Left ventricle myocardium superior (tissue), 1 donor: Measurements from ENCODE around the gene NKRF. TPM values are rescaled to one million over a fixed set of nuclear protein-coding genes. Genes with fewer than 3 reads are reported as not detected.
"Not testable (repeated sequence)": the region's sequence is repeated elsewhere in the genome, so short reads cannot be mapped to it uniquely, and the experiment has no call there.

ENCODE experiments used
- ATAC-seq: fragments of 200-7000 bp; cut with Tn5 transposase; one replicate; pipeline ENCODE4 v1.9.1; 2020; ENCODE audit warnings: mild to moderate bottlenecking, moderate library complexity
- DNase-seq: peaks from one replicate; pipeline ENCODE4 v3.0.0-alpha.2; 2020
- intact Hi-C: fragments of 100-400 bp; cut with micrococcal nuclease; formaldehyde crosslinking; loops from one replicate; pipeline ENCODE4 v1.11.0; 2022
- long read RNA-seq: library from polyadenylated mRNA; unstranded; transcript quantifications from one replicate; pipeline ENCODE4 v2.0.0, GENCODE V29; 2021
- total RNA-seq: library from RNA; stranded (reverse); fragmentation: NEBNext Ultra II Directional; extraction: Animal tissue kit (Norgen Biotek cat#: 25700); gene quantifications from one replicate; pipeline ENCODE4 v1.2.1, GENCODE V29; 2021
- donor health status: DM: no; HTN: yes; CAD: no; lungs with severe emphysema.

The NKRF gene
- 5.2 TPM for total RNA-seq
- long read RNA-seq, transcript NKRF-201 (3 exons, 3,817 nt): major isoform, 7 of 9 reads
- long read RNA-seq, partial matches to known transcripts: 0 of 9 reads
- long read RNA-seq, other reads (novel, unspliced or antisense): 2 of 9 reads

DNA sequence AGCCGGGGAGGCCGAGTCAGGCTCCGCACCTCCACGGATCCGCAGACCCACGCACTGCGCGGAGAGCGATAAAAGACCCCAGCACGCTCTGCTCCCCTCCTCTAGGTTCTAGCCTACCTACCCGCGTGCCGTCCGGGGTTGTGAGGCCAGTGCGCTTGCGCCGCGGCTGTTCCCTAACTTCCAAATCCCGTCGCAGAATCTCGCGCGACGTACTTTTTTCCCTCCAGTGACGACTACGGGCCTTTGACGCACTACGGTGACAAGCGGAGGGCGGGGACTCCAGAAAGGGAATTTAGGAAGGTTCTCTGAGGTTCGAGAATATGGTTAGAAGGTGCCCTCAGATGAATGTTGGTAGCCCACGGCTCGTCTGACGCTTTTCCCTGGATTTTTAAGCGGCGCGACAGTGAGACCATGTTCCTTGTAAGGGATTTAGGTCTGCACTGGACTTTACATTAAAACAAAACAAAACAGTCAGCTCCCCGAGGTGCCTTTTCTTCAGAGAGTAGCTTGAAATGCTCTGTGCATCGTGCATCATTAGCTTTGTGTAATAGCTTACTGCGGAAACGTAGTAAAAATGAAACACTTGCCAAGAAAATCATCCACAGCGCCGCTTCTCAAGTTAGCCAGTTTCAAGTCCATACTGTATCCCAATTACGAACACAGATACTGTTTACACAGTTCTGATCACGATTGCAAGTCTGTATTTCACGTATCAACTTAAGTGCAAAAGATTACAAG lies at the start of gene NKRF:
Gene NKRF (minus strand): TSS at position 145 of the 738 bp plus-strand sequence.
- intact Hi-C loops: no loop called here
- DNase-seq (peak; percentile 96), ATAC-seq (peak; percentile 97)

DNA sequence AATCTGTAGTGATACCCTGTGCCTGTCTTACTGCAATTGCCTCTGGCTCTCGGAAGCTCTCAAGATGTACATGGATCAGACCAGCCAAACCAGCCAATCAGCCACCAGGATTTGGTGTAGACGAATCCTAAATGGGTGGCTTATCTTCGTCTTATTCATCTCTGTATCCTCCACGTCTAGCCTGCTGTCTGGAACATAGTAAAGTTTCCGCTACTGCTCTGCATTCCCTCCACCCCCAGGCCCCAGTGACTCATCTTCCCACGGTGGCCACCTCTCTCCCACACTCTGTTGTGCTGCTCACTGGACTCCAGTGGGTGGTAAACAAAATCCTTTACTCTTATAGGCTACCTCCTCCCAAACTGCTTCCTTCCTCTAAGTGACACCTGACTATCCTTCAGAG lies 48.9 kb upstream of the NKRF start:
- DNase-seq: peak; percentile 37
- ATAC-seq: peak; percentile 73
- intact Hi-C loops: no loop called here

DNA sequence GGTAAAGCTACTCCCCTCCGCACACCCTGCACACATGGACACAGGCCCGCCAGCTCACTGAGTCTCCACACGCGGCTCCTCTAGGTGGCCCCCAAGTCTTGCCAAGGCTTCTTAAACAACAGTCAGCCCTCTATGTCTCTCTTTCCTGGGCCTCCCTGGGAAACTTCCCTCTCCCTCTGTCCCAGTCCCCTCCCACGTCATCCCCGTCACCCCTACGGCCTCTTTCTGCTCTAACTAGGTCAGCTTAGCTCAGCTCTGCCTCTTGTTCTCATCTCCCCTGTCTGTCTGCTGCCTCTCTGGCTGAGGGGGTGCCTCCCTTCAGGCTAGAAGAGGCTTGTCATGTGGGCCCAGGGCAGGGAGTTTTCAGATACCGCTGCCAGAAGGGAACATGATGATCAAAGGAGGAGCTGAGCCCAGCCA lies 47.9 kb upstream of the NKRF start:
- ATAC-seq (peak; percentile 96), DNase-seq (peak; percentile 53)
- intact Hi-C loops: no loop called here

DNA sequence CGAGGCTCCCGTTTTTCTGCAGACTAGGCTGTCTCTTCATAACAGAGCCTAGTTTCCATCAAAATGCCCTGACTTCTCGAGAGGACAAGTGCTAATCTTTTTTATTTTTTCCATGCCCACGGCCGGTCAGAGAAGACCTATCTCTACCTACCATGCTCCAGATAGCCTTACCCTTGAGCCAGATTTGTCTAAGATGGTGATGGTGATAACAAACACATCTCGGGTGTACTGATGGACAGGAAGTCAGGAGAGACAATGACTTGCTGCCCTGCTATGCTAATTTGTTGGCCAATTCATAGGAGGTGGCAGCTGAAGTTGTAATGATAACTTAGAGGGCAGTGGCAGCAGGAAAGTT lies 42.2 kb upstream of the NKRF start:
- DNase-seq: no peak
- intact Hi-C loops: no loop called here
- no peak for ATAC-seq

DNA sequence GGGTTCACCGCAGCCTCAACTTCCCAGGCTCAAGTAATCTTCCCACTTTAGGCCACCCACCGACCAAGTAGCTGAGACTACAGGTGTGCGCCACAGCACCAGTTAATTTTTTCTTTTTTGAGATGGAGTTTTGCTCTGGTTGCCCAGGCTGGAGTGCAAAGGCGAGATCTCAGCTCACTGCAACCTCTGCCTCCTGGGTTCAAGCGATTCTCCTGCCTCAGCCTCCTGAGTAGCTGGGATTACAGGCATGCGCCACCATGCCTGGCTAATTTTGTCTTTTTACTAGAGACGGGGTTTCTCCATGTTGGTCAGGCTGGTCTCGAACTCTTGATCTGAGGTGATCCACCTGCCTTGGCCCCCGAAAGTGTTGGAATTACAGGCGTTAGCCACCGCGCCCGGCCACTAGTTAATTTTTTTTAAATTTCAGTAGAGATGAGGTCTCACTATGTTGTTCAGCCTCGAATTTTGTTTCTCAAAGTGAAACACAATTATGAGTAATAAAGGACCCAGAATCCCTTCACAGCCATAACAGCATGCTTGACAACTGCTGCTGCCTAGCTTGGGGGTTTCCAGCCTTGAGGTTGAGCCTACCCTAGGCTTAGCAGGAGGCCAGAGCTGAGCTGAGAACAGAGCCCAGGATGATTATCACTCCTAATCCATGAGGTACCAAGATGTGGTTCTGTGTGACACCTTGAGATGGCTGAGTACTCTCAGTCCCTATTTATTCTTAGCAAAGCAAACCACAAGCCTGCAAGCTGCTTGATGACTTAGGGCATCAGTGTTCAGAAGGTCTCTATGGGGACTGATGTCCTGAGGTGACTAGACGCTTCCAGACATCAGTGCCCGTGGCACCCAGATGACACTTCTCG lies 41.6 kb upstream of the NKRF start:
- intact Hi-C loops: no loop called here
- DNase-seq (no peak), ATAC-seq (no peak)

DNA sequence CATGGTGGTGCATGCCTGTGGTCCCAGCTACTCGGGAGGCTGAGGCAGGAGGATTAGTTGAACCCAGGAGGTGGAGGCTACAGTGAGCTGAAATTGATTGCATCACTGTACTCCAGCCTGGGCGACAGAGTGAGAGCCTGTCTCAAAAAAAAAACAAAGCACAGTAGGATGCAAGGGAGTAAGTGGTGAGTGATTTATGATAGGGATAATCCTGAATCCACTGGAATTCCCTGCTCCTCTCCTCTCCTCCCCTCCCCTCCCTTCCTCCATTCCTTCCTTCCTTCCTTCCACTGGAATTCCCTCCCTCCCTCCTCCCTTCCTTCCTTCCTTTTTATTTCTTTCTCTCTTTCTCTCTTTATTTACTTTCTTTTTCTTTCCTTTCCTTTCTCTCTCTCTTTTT lies 40.9 kb upstream of the NKRF start:
- intact Hi-C loops: no loop called here
- DNase-seq (no peak), ATAC-seq (no peak)

DNA sequence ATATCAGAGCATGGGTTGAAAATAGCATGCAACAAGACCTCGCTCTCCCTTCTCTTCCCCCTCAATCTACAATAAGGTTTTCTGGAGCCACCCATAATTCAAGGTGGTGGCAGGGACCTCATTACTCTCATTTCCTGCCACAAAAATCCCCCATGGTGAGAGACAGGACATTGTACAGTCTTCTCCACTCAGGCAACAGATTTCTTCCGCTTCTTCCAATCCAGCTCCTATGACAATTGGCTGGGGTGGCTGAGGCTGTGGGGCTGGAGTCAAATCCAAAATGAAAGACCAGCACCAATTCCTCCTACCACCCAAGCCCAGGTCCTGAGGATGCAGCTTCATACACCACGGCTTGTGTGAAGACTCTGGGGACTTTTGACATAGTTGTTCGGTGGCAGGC lies 40.3 kb upstream of the NKRF start:
- DNase-seq (no peak), ATAC-seq (no peak)
- intact Hi-C loops: no loop called here

DNA sequence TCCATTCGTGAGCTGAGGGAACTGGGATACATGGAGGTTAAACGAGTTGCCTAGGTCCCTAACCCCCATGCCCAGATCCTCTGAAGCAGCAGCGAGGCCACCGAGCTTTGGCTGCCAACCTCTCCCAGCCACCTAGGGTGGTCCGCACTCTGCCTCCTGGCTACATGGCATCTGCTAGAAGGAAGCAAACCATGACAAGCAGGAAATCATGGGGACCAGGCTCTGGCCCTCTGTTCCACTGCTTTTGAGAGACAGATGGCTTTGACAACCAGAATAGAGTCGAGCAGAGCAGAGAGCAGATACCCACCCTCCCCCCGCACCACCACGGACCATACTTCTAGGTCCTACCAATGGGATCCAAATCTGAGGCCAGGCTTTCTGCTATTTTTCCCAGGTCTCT lies 37.5 kb upstream of the NKRF start:
- no peak for DNase-seq
- no peak for ATAC-seq
- intact Hi-C loops: no loop called here

DNA sequence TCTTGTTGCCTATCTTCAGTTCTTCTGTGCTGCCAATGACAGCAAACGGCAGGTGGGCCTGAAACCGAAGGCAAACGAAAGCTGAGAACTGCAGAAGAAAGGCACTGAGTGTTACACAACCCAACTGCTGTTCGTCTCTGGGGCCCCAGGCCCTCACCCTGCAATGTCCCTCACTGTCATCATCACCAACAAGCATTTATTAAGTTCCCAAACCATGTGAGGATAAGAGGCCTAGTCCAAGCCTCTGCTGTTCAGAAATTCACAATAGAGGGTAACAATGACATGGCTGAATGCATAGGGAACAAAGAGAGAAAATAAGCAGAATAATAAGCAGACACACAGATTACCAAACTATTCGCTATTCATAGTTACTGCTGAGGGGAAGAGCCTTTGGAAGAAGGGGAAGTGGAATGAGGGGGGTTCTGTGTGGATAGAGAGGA lies 34.5 kb upstream of the NKRF start:
- intact Hi-C loops: no loop called here
- no peak for DNase-seq
- no peak for ATAC-seq

DNA sequence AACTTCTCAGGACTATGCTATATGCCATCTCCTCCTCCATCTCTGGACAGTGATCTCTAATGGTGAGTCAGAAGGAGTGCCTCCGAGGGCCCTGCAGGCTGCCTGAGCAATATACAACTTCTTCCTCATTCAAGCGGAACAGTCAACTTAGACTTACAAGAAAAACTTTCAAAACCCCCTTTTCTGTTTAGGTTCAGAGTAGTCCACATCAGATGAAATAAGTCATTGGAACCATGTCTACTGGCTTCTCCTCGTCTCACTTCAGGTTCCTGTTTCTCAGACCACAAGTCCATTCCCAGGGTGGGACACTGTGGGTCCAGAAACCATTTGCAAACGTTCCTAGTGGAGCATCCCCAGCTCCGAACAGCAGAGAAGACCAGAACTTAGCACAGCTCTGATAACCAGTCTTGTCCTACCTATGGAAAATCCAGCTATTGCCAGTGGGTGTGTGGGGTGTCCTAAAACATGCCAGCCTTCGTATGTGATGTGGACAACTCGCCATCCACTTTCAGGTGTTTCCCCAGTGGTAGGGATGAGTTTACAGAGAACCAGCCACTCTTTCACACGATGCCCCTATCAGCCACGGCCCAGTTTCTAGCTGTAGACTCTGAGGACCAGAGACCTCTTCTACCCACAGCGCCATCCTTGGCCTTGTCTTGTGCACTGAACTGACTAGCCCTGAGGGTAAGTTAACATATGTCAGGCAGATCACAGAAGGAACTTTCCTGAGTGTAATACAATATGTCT lies 32.7 kb upstream of the NKRF start:
- ATAC-seq (no peak), DNase-seq (no peak)
- intact Hi-C loops: no loop called here

DNA sequence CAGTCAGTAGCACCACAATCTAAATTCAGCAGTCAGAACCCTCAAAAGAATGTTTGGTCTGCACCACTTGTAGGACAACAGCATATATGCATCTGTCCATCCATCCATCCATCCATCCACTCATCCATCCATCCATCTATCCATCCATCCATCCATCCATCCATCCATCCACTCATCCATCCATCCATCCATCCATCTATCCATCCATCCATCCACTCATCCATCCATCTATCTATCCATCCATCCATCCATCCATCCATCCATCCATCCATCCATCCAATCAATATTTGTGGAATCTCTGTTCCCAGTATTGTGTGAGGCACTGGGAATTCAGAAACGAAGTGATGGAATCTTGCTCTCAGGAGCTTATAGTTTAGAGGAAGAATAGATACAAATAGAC lies 31.2 kb upstream of the NKRF start:
- intact Hi-C loops, ATAC-seq, DNase-seq: not testable (repeated sequence)

DNA sequence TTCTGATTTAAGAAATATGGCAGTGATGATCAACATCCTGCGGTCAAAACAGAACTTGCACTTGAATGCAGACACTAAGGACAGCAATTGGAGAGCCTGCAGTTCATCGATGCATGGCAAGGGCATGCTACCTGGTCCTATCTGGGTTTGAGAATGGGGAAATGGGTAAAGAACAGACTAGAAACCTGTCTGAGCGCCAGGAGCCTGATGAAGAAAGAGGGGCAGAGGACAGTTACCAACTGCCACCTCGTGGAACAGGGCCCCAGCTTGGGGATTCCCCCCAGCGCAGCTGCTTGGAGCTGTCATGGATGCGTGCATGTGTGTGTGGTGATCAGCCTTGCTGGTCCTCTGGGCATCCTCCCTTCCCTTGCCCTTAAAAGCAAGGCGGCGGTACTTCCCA lies 30.2 kb upstream of the NKRF start:
- intact Hi-C loops: no loop called here
- ATAC-seq (no peak), DNase-seq (no peak)

DNA sequence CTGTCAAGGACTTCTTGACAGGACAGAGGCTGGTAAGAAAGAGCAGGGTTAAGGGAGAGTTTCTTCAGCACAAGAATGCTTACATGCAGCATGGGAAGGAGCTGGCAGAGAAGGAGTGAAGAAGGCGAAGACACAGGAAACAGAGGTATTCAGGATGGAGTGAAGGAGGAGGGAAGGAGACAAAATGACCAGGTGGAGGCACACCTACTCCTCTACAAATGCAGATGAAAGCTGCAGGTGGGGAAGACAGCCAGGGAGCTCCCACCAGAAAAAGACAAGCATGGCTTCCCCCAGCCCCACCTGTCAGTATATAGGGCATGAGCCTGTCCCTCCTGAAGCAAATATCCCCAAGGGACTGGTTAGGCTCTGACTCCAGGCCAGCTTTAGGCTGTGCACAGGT lies 29.6 kb upstream of the NKRF start:
- intact Hi-C loops: no loop called here
- no peak for DNase-seq
- no peak for ATAC-seq

DNA sequence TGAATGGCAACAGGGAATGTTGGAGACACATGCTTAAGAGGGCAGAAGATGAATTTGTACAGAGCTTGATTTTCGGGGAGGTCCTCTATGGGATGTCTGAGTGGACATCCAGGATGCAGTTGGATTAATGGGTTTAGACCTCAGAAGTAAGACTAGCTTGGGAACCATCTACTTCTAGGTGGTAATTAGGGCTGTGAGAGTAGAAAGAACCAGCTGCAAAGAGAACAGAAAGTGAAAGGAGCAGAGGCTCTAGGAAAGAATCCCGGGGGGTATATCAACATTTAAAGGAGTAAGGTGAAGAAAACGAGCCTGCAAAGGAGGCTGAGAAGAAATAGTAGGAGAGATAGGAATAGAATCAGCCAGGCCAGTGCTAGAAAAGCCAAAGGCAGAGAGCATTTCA lies 29.0 kb upstream of the NKRF start:
- intact Hi-C loops: no loop called here
- DNase-seq (no peak), ATAC-seq (no peak)

DNA sequence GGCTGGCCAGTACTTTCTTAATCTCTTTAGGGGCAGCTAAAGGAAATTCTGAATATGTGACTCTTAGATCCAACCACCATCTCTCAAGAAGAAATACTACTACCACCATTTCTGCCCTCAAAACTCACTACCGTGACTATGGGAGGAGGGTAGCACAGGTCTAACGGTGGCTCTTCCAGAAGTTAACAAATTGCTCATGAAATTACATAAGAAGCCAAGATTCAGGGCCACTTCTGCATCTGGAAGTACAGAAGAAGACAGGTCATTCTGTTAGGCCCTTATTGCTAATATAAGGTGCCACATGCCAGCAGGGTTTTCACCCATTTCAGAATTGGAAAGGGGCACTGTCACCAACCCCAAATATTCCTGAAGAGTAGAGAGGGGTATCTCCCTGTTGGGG lies 19.6 kb upstream of the NKRF start:
- no peak for ATAC-seq
- DNase-seq: no peak

DNA sequence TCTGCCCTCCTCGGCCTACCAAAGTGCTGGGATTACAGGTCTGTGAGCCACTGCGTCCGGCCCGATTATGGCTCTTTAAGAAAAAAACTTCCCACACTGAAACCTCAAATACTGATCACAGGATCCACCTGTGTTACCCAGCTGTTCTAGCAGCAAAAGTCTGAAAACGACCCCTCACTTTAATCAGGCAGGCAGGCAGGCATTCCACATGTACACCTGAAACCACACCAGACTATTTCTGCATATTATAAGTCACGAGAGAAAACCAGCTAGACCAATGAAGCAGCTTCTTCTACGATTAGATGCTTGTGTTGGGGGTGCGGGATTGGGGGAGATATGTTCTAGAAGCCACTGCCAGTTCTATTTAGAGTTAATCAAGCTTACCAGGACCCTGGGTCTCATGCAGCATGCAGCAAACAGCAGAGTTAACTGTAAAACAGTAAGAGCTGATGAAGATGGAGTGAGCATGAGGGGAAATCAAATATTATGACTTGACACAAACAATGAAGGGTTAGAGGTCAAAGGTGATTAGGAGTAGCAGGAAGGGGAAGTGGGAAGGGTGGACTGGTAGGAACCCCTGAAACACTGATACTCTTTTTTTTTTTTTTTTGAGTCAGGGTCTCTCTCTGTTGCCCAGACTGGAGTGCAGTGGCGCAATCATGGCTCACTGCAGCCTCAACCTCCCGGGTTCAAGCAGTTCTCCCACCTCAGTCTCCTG lies 18.9 kb upstream of the NKRF start:
- DNase-seq (no peak), ATAC-seq (no peak)
- intact Hi-C loops: no loop called here

More for the DNA sequence above, 19.6 kb upstream of the NKRF start:
- intact Hi-C loops: no loop called here

DNA sequence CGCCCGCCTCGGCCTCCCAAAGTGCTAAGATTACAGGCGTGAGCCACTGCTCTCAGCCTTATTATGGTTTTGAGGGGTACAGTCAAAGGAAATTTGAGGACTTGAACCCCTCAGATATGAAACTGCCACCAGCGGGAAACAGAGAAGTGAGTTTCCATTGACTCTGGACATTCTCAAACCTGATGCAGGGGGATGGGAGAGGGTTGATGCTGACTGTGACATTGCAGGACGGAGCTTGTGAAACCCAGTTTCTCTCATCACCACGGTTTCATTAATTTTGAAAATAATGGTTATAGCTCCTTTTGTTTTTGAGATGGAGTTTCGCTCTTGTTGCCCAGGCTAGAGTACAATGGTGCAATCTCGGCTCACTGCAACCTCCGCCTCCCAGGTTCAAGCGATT lies 18.2 kb upstream of the NKRF start:
- ATAC-seq: no peak
- DNase-seq: no peak
- intact Hi-C loops: no loop called here

DNA sequence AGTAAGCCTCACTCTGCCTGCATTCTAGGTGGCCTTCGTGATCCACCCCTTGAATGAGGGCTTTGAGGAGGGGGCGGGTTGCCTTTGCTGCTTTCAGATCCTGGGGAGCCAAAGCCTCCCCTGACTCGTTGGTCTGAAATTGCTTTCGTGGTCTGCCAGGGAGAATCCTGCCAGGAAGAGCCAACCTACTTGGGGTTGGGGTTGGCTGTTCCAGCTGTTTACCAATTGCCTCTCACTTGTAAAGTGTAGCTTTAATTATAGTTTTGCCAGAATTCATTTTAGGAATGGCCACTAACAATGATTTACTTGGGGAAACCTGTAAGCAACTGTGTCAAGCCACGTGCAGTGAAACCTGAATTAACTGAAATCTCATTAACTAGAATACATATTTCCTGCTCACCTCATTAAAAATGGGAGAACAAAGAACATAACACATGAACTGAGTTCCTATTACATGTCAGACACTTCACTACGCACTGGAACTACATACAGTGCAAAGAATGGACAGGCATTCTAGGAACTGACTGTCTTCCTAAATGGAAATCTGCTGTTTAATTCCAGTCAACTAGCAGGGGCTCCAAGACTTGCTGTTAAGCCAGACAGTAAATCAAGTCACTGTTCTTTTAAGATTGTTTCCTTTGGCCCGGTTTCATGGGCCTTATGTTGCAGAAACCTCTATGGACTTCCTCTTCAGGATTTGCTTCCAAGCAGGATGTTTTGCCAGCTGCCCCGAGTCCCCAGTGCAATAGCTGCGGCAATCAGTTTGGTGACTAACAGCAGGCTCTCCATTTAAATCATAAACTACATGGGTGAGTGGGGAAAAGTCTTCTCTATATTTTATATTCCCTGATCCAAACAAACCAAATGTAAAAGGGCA lies 16.4 kb upstream of the NKRF start:
- intact Hi-C loops: no loop called here
- DNase-seq: peak; percentile 37
- ATAC-seq: peak; percentile 76
